Fibroblast of villous mesenchyme (primary cell): ENCODE results near the gene HOXD9. TPM values are rescaled to one million over a fixed set of nuclear protein-coding genes. Genes with fewer than 3 reads are reported as not detected.

Source experiments
- DNase-seq: peaks from one replicate; pipeline ENCODE4 v3.0.0-alpha.2; 2010; ENCODE audit warnings: low read depth
- H3K4me3 ChIP-seq: 2 replicates; pipeline ENCODE4 v1.5.1; 2011; ENCODE audit warnings: low read depth, mild to moderate bottlenecking, low read length
- total RNA-seq: library from RNA; depleted of rRNA; stranded (reverse); fragments of >200 nt; gene quantifications from 2 replicates; pipeline ENCODE4 v1.2.3, GENCODE V29; 2012
- TF ChIP-seq, protein P1 (sequence below): IDR thresholded peaks from 2 replicates; pipeline ENCODE4 v1.5.1; 2012; ENCODE audit warnings: low read depth, mild to moderate bottlenecking, low read length; ENCODE audit not compliant: insufficient read depth

The HOXD9 gene
- total RNA-seq, 1 donor, result 11.2 TPM

DNA sequence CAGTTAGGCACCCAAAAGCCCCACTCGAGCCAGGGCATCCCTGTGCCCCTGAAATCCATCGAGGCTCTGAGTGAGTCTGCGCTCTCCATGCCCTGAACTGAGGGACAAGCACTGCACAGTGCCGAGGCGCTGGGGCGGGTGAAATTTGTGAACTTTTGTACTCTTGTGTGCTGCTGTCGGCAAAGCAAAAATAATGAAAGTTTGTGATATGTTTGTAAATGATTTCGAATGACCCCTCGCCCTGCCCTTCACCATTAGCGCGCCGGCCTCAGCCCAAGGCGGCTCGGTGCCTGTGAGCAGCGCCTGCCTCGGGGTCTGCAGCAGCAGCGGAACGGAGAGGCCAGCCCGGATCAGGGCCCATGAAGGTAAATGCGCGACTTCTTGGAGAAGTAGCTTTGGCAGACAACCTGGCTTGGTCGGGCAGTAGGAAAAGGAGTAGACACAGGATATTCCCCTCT lies 27.0 kb downstream of the HOXD9 start:
- no peak for DNase-seq
- no peak overlapping the region for H3K4me3 ChIP-seq
- TF ChIP-seq, protein P1, sequence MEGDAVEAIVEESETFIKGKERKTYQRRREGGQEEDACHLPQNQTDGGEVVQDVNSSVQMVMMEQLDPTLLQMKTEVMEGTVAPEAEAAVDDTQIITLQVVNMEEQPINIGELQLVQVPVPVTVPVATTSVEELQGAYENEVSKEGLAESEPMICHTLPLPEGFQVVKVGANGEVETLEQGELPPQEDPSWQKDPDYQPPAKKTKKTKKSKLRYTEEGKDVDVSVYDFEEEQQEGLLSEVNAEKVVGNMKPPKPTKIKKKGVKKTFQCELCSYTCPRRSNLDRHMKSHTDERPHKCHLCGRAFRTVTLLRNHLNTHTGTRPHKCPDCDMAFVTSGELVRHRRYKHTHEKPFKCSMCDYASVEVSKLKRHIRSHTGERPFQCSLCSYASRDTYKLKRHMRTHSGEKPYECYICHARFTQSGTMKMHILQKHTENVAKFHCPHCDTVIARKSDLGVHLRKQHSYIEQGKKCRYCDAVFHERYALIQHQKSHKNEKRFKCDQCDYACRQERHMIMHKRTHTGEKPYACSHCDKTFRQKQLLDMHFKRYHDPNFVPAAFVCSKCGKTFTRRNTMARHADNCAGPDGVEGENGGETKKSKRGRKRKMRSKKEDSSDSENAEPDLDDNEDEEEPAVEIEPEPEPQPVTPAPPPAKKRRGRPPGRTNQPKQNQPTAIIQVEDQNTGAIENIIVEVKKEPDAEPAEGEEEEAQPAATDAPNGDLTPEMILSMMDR, result no peak

GRCh38 chr2:176149939-176150583 lies 27.5 kb downstream of the HOXD9 start:
- TF ChIP-seq, protein P1, result no peak

GRCh38 chr2:176150584-176151441 lies 28.3 kb downstream of the HOXD9 start:
- DNase-seq, result no peak
- TF ChIP-seq, protein P1, result no peak
- H3K4me3 ChIP-seq, result no peak overlapping the region

More at GRCh38 chr2:176149939-176150583, 27.5 kb downstream of the HOXD9 start:
- H3K4me3 ChIP-seq, result no peak overlapping the region
- no peak for DNase-seq

DNA sequence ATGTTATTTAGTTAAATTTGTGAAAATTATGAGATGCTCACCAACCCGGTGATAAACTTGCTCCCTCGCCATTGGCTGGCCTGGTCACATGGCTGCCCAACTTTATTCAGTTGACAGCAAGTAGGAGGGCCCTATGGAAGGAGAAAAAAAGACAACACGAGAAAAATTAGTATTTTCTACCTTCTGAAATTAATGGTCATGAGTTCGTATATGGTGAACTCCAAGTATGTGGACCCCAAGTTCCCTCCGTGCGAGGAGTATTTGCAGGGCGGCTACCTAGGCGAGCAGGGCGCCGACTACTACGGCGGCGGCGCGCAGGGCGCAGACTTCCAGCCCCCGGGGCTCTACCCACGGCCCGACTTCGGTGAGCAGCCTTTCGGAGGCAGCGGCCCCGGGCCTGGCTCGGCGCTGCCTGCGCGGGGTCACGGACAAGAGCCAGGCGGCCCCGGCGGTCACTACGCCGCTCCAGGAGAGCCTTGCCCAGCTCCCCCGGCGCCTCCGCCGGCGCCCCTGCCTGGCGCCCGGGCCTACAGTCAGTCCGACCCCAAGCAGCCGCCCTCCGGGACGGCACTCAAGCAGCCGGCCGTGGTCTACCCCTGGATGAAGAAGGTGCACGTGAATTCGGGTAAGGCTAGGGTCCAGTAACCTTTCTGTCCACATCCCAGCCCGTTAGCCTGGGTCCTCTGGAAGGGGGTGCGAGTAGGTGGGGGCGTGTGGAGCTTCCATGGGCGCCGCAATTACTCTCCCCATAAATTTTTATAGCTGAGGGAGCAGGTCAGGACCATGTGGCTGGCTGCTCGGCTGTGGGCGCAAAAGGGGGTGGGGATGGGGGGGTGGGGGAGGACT lies 29.1 kb downstream of the HOXD9 start, which contains the start of gene HOXD4:
Gene HOXD4 (plus strand): TSS at position 109 of the 846 bp plus-strand sequence. CDS start 84 bp downstream, at position 193.
- TF ChIP-seq, protein P1, result no peak
- H3K4me3 ChIP-seq, result no peak within 1 kb of the TSS
- DNase-seq, result no peak

GRCh38 chr2:176152350-176153181 lies 30.0 kb downstream of the HOXD9 start:
- H3K4me3 ChIP-seq, result no peak overlapping the region
- DNase-seq, result no peak

More at GRCh38 chr2:176152350-176153181, 30.0 kb downstream of the HOXD9 start:
- TF ChIP-seq, protein P1, result no peak
